ENCODE measurements around the gene SORCS2.

DNA sequence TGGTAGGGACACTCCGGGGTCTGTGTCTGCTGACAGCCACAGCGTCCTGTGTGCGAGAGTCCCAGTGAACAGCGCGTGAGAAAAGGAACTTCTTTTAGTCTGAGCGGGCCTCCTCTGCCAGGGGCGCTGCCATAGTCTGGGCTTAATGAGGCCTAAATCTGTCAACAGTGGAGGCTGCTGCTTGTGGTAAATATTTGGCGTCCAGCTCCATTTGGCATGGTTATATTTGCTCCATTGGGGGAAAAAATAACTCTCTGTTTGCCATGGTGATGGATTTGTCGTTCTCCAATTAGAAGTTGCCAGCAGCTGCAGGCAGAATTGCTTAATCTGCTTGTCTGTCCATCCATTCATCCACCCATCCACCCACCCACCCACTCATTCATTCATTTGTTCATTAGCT, 313.8 kb downstream of the SORCS2 start:
- TF ChIP-seq EZH2 (IDR thresholded peaks at IDR 0.05) (no peak), POLR2AphosphoS5 (IDR thresholded peaks at IDR 0.05; ENCODE audit: borderline replicate concordance, low read depth, low read length) (no peak)

All from SK-N-MC (cell line).